T-cell (primary cell): ENCODE measurements around the gene PARVA. TPM values are rescaled to one million over a fixed set of nuclear protein-coding genes. Genes with fewer than 3 reads are reported as not detected.

Experiments used
- ATAC-seq, 4 experiments: fragments of 200-7000 bp in 3 of 4; fragments of 150-1000 bp in 1 of 4; cut with Tn5 transposase; replicated peaks in 1 of 4; 1 replicate in 3 of 4; 2 replicates in 1 of 4; pipeline ENCODE4 v1.10.0; 2021; ENCODE audit warnings: moderate library complexity in 3 of 4, mild to moderate bottlenecking in 2 of 4, moderate number of reproducible peaks in 1 of 4
- CTCF ChIA-PET, 2 donors: fragments of 300-600 bp; sonication (Branson Sonifier 250); formaldehyde crosslinking; loops; one replicate each; lab custom pipeline; 2022; ENCODE audit warnings: antibody characterized with exemption in 2 of 2; lab: Charles Lee
- POLR2A ChIA-PET, 2 donors: fragments of 300-600 bp; sonication (Branson Sonifier 250); formaldehyde crosslinking; loops; one replicate each; lab custom pipeline; 2022; ENCODE audit warnings: antibody characterized with exemption in 2 of 2; lab: Charles Lee
- DNase-seq, 35 experiments: peaks; one replicate each; pipeline versions ENCODE4 v3.0.0 to v3.0.0-alpha.2; 2013 to 2023
- H3K27ac ChIP-seq: one replicate; pipeline ENCODE4 v1.5.1; 2013; ENCODE audit warnings: low read length
- H3K27me3 ChIP-seq, 2 experiments: replicated peaks in 1 of 2; 1 replicate in 1 of 2; 2 replicates in 1 of 2; pipeline versions ENCODE4 v1.6.1 to v1.7.0; 2013; ENCODE audit warnings: low read length in 1 of 2, mixed read lengths in 1 of 2; ENCODE audit not compliant: control insufficient read depth in 2 of 2, insufficient read depth in 2 of 2; ENCODE audit errors: extremely low read depth in 1 of 2
- H3K36me3 ChIP-seq, 2 donors: 1 replicate in 1 of 2; 2 replicates in 1 of 2; pipeline versions ENCODE4 v1.6.1 to v1.7.0; 2013; ENCODE audit warnings: low read length in 1 of 2; ENCODE audit not compliant: control insufficient read depth in 2 of 2, insufficient read depth in 1 of 2; ENCODE audit errors: extremely low read depth in 1 of 2
- H3K4me1 ChIP-seq, 2 experiments: 1 replicate in 1 of 2; 2 replicates in 1 of 2; pipeline versions ENCODE4 v1.6.1 to v1.7.0; 2013; ENCODE audit warnings: low read length in 2 of 2, mixed read lengths in 1 of 2; ENCODE audit not compliant: insufficient read depth in 2 of 2, control insufficient read depth in 1 of 2; ENCODE audit errors: extremely low read depth in 1 of 2
- H3K4me3 ChIP-seq, 2 donors: 1 replicate in 1 of 2; 2 replicates in 1 of 2; pipeline versions ENCODE4 v1.5.1 to v1.7.0; 2013; ENCODE audit warnings: mild to moderate bottlenecking in 2 of 2, low read length in 1 of 2, moderate library complexity in 1 of 2; ENCODE audit not compliant: control insufficient read depth in 1 of 2; ENCODE audit errors: extremely low read depth in 1 of 2
- H3K9me3 ChIP-seq: 2 replicates; pipeline ENCODE4 v1.7.0; 2013
- H3K27ac Mint-ChIP-seq, 2 donors: one replicate each; pipeline ENCODE4 v1.8.0; 2020 to 2021; ENCODE audit warnings: mild to moderate bottlenecking in 2 of 2, mixed read lengths in 2 of 2
- H3K27me3 Mint-ChIP-seq, 2 donors: one replicate each; pipeline ENCODE4 v1.8.0; 2021 to 2022; ENCODE audit warnings: mixed read lengths in 2 of 2
- H3K36me3 Mint-ChIP-seq: one replicate; pipeline ENCODE4 v1.8.0; 2021; ENCODE audit warnings: mixed read lengths
- H3K4me1 Mint-ChIP-seq, 3 donors: one replicate each; pipeline ENCODE4 v1.8.0; 2020 to 2022; ENCODE audit warnings: mixed read lengths in 3 of 3, mild to moderate bottlenecking in 1 of 3
- H3K4me3 Mint-ChIP-seq, 3 donors: one replicate each; pipeline ENCODE4 v1.8.0; 2020 to 2022; ENCODE audit warnings: mild to moderate bottlenecking in 3 of 3, mixed read lengths in 3 of 3, moderate library complexity in 3 of 3
- H3K9me3 Mint-ChIP-seq, 3 donors: one replicate each; pipeline ENCODE4 v1.8.0; 2020 to 2022; ENCODE audit warnings: mixed read lengths in 3 of 3
- WGBS: methylation state at CpG from one replicate; pipeline ENCODE4 v1.1.5; 2013; ENCODE audit warnings: missing lambda C conversion rate; ENCODE audit not compliant: insufficient coverage; 5-methylcytosine and 5-hydroxymethylcytosine counted together
- total RNA-seq, 35 experiments: library from RNA in 6 of 35; stranded (reverse) in 6 of 35; fragments of 120-200 nt in 1 of 35; gene quantifications; one replicate each; pipeline versions ENCODE4 v1.2.1 to v1.2.4 and lab custom pipeline; 2013 to 2026

The PARVA gene
- total RNA-seq, 5 donors from 2014 or later (not counting 1 experiment from before 2014, with no cell fraction given): 0.41 to 0.93 (median 0.75) TPM

DNA sequence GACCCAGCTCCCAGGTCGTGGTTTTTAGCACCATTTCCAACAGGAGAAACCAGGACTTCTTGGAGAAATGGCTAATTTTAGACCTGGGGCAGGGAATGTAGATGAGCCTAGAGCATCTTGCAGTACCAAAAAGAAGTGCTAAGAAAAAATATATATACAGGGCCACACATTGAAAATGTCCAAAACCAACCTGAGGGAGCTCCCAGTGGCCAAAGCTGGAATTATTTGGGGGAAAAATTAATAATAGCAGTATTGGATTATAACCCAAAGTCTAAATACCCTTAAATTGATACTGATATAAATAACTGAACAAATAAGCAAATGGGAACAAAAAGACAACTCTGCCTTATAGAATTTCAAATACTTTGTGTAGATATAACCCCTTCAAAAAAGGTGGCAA is 108.0 kb downstream of the PARVA start:
- H3K4me3 ChIP-seq: no peak overlapping the region
- no peak overlapping the region for H3K27ac ChIP-seq
- H3K27me3 ChIP-seq: peaks cover 0 to 1% of the 10 kb centered on the region in 2 experiments
- Mint-ChIP-seq H3K9me3 (peaks cover 5 to 15% (median 12%) of the 10 kb centered on the region in 3 donors), H3K4me3 (no peak overlapping the region), H3K27me3 (peaks cover 15 to 18% of the 10 kb centered on the region in 2 donors), H3K27ac (no peak overlapping the region), H3K4me1 (no peaks in the 10 kb centered on the region), H3K36me3 (no peaks in the 10 kb centered on the region)
- DNase-seq: no peak
- H3K36me3 ChIP-seq: no peaks in the 10 kb centered on the region
- ChIA-PET POLR2A (no interaction called here), CTCF (no interaction called here)
- no peaks in the 10 kb centered on the region for H3K4me1 ChIP-seq
- no peak for ATAC-seq
- no peaks in the 10 kb centered on the region for H3K9me3 ChIP-seq
- WGBS: 22% methylated on average over 1 of the region's 1 CpG

DNA sequence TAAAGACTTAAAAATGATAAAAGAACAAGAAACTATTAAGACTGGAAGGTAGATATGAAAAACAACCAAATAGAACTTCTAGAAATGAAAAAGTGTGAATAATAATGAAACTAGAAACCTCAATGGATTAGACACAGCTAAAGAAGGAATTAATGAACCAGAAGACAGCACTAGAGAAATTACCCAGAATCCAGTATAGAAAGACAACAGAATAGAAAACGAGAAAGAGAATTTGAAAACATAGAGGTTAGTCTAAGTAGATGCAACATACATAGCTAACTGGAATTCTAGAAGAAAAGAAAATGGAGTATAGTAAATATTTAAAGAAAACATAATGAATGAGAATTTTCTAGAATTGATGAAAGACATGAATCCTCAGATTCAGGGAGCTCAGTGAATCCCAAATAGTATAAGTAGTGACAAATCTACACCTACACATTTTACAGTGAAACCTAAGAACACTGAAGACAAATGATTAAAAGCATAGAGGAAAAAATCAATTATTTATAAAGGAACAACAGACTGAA is 111.9 kb downstream of the PARVA start:
- H3K27ac Mint-ChIP-seq: no peak overlapping the region
- CTCF ChIA-PET: no interaction called here
- H3K4me3 ChIP-seq: no peak overlapping the region

DNA sequence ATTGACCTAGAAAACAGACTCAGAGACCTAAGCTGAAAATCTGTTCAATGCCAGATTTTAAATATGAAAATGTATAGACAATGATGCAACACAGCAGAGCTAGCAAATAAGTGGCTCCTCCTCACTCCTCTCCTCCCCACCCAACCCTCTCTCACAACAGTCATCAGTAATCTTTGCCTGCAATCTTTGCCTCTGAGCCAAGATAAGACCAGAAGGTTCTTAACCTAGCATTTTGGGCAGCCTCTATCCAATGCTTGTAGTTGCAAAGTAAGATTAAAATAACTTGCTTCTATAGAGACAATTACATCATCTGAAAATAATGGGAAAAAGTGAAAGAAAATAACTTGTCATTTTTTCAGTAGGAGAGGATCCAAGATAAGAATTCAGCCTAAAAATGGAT is 117.3 kb downstream of the PARVA start:
- CTCF ChIA-PET: interaction anchor here in 1 of 2 donors (0.7 kb wide), 1 partner anchor 164 kb away, joined by 3 read pairs; no protein-coding TSS in a partner anchor

More for the DNA sequence above, 111.9 kb downstream of the PARVA start:
- WGBS: no CpG with 5 or more reads among the region's 1 CpG
- Histone ChIP-seq H3K4me1 (no peaks in the 10 kb centered on the region), H3K9me3 (no peaks in the 10 kb centered on the region), H3K27me3 (peaks cover 0 to 6% of the 10 kb centered on the region in 2 experiments), H3K27ac (no peak overlapping the region), H3K36me3 (no peaks in the 10 kb centered on the region)
- H3K9me3 Mint-ChIP-seq: peaks cover 5 to 15% (median 12%) of the 10 kb centered on the region in 3 donors
- H3K4me1 Mint-ChIP-seq: no peaks in the 10 kb centered on the region
- peaks cover 15 to 18% of the 10 kb centered on the region in 2 donors for H3K27me3 Mint-ChIP-seq
- DNase-seq (no peak), ATAC-seq (no peak)
- POLR2A ChIA-PET: no interaction called here
- H3K36me3 Mint-ChIP-seq: no peaks in the 10 kb centered on the region
- no peak overlapping the region for H3K4me3 Mint-ChIP-seq

DNA sequence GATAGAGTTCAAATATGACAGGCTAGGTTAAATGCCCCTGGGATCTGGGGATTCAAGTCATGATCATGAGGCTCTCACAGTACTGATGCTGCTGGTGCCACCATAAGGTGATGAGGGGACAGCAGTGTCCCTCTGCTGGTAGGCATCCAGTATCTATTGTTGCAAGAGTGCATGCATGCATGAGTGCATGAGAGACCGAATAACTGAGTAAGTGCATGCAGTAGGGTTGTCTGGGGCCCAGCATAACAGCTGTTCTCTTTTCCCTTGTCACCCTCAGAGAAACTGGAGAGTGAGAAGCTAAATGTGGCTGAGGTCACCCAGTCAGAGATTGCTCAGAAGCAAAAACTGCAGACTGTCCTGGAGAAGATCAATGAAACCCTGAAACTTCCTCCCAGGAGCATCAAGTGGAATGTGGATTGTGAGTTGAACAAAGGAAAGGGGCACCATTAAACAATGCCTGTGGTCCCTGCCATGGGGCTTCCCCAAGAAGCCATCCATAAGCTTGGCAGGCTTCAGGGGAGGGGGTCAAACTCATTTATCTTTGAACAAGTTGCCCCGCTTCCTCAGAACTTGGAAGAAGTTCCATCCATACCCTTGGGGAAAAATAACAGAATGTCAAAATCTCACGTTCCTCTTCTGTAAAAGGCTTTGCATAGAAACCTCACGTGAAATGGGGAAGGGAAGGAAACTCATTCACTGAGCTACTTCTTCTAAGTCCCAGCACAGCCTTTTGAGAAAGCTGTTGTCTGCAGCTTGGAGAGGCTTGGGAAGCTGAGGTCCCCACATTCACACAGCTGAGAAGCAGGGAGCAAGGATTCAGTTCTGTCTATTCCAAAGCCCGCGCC is 119.0 kb downstream of the PARVA start:
- ATAC-seq: no peak
- Mint-ChIP-seq H3K36me3 (no peaks in the 10 kb centered on the region), H3K4me1 (no peaks in the 10 kb centered on the region), H3K4me3 (no peak overlapping the region), H3K9me3 (no peaks in the 10 kb centered on the region), H3K27me3 (peaks cover 0 to 4% of the 10 kb centered on the region in 2 donors), H3K27ac (no peak overlapping the region)
- H3K36me3 ChIP-seq: no peaks in the 10 kb centered on the region
- DNase-seq: no peak
- WGBS: no CpG with 5 or more reads among the region's 6 CpGs
- no peak overlapping the region for H3K4me3 ChIP-seq
- peaks cover 0 to 4% of the 10 kb centered on the region in 2 experiments for H3K27me3 ChIP-seq
- POLR2A ChIA-PET: no interaction called here
- H3K9me3 ChIP-seq: no peaks in the 10 kb centered on the region
- CTCF ChIA-PET: interaction anchor here in 1 of 2 donors (1.0 kb wide), 1 partner anchor 165 kb away, joined by 7 read pairs; no protein-coding TSS in a partner anchor
- no peaks in the 10 kb centered on the region for H3K4me1 ChIP-seq
- no peak overlapping the region for H3K27ac ChIP-seq

More for the DNA sequence above, 117.3 kb downstream of the PARVA start:
- H3K27me3 ChIP-seq: peaks cover 0 to 6% of the 10 kb centered on the region in 2 experiments
- no peaks in the 10 kb centered on the region for H3K4me1 Mint-ChIP-seq
- no peak overlapping the region for H3K27ac Mint-ChIP-seq
- no peaks in the 10 kb centered on the region for H3K36me3 ChIP-seq
- peaks cover under 1 to 4% of the 10 kb centered on the region in 2 donors for H3K27me3 Mint-ChIP-seq
- H3K9me3 ChIP-seq: no peaks in the 10 kb centered on the region
- DNase-seq (no peak), ATAC-seq (no peak)
- no peaks in the 10 kb centered on the region for H3K4me1 ChIP-seq
- H3K9me3 Mint-ChIP-seq: peaks cover 0 to 1% (median 0%) of the 10 kb centered on the region in 3 donors
- no peak overlapping the region for H3K4me3 ChIP-seq
- H3K36me3 Mint-ChIP-seq: no peaks in the 10 kb centered on the region
- no peak overlapping the region for H3K4me3 Mint-ChIP-seq
- POLR2A ChIA-PET: no interaction called here
- no peak overlapping the region for H3K27ac ChIP-seq

DNA sequence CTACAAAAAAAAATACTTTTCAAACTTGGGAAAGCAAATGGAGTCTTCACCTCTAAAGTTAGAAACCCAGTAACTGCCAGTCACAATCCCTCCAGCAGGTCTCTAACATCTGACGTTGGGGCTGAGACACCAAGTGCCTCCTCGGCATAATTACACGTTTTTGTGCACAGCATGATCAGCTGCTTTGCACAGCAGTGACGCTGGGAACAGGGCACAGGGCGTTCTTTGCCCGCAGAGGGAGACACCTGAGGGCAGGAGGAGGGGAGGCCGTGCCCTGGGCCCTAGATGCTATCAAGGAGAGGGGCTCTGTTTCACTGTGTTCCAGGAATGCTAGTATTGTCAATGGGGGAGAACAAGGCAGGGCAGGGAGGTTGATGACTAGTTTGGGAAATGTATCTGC is 120.1 kb downstream of the PARVA start:
- H3K4me1 Mint-ChIP-seq: no peaks in the 10 kb centered on the region
- POLR2A ChIA-PET: no interaction called here
- Histone ChIP-seq H3K9me3 (no peaks in the 10 kb centered on the region), H3K36me3 (no peaks in the 10 kb centered on the region), H3K4me3 (no peak overlapping the region), H3K27me3 (peaks cover 0 to 4% of the 10 kb centered on the region in 2 experiments), H3K27ac (no peak overlapping the region), H3K4me1 (no peaks in the 10 kb centered on the region)
- peaks cover 0 to 4% of the 10 kb centered on the region in 2 donors for H3K27me3 Mint-ChIP-seq
- H3K9me3 Mint-ChIP-seq: no peaks in the 10 kb centered on the region
- no peak overlapping the region for H3K4me3 Mint-ChIP-seq
- H3K27ac Mint-ChIP-seq: no peak overlapping the region
- DNase-seq (no peak), ATAC-seq (no peak)
- CTCF ChIA-PET: no interaction called here
- H3K36me3 Mint-ChIP-seq: no peaks in the 10 kb centered on the region
- 68% methylated on average over 6 of the region's 7 CpGs for WGBS

DNA sequence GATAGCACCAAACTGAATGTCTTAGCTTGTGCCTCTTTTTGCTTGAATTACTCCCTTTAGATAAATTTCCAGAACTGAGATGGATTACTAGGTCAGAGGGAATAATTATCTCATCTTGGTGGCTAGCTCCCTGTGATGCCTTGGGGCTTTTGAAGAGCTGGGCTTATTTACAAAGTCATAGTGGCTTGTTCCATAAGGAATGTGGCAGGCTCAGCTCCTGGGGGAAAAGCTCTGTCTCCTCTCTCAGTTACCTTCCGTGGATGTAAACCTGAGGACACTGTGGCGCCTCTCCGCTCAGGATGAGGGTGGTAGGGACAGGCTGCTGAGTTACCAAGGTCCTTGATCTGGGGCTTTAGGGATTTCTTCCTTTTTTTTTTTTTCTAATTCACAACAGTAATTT is 121.7 kb downstream of the PARVA start:
- Histone ChIP-seq H3K36me3 (no peaks in the 10 kb centered on the region), H3K4me1 (no peaks in the 10 kb centered on the region), H3K27me3 (peaks cover 3 to 6% of the 10 kb centered on the region in 2 experiments), H3K9me3 (no peaks in the 10 kb centered on the region), H3K4me3 (no peak overlapping the region), H3K27ac (no peak overlapping the region)
- Mint-ChIP-seq H3K27ac (no peak overlapping the region), H3K4me1 (no peaks in the 10 kb centered on the region), H3K27me3 (peaks cover 0 to 4% of the 10 kb centered on the region in 2 donors), H3K9me3 (no peaks in the 10 kb centered on the region), H3K4me3 (no peak overlapping the region), H3K36me3 (no peaks in the 10 kb centered on the region)
- ChIA-PET POLR2A (no interaction called here), CTCF (interaction anchor here (0.5 to 0.9 kb wide), 2 partner anchors 18 to 58 kb away, joined by 4 read pairs; no protein-coding TSS in a partner anchor)
- WGBS: no CpG with 5 or more reads among the region's 3 CpGs
- DNase-seq: no peak
- no peak for ATAC-seq
